Measurements from ENCODE around the gene TNS1.

DNA sequence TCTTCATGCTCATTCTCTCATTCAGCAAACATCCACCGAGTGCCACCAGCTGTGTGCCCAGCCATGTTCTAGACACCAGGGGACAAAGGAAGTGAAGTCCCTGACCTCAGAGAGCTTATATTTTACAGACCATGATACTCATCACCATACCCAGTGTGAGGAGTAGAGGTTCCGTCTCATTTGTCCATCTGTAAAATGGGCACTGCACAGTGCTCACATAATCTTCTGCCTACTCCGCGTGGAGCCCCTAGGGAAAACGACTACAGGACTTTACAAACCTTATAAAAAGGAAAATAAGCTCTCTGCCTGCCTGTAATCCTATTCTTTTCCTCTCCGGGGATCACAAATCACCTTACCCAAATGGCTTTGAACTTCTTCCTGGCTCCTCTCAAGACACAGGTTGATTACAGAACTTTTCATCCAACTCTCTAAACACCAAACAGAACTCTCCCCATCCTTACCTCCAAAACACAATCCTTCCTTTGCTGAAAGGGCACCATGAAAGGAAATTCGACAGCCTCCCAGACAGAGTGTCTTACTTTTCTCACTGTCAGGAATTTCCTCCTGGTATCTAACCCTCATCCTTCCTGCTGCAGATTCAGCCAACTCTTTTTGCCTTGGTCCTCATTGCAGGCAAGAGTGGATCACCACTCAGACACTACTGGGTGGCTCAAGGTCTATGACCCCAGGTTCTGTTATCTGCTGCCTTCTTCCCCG lies 99.5 kb downstream of the TNS1 start:
- TF ChIP-seq, protein P1, sequence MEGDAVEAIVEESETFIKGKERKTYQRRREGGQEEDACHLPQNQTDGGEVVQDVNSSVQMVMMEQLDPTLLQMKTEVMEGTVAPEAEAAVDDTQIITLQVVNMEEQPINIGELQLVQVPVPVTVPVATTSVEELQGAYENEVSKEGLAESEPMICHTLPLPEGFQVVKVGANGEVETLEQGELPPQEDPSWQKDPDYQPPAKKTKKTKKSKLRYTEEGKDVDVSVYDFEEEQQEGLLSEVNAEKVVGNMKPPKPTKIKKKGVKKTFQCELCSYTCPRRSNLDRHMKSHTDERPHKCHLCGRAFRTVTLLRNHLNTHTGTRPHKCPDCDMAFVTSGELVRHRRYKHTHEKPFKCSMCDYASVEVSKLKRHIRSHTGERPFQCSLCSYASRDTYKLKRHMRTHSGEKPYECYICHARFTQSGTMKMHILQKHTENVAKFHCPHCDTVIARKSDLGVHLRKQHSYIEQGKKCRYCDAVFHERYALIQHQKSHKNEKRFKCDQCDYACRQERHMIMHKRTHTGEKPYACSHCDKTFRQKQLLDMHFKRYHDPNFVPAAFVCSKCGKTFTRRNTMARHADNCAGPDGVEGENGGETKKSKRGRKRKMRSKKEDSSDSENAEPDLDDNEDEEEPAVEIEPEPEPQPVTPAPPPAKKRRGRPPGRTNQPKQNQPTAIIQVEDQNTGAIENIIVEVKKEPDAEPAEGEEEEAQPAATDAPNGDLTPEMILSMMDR (conservative IDR thresholded peaks at IDR 0.05; ENCODE audit: low read length): no peak
- no peak for TF ChIP-seq EZH2phosphoT487 (IDR thresholded peaks at IDR 0.05; ENCODE audit: borderline replicate concordance)

Measured in Loucy (cell line).